HG03558 (cell line): ENCODE measurements around the gene DNAJC3.

Experiments
- ATAC-seq: cut with Tn5 transposase; IDR thresholded peaks from one replicate; pipeline ENCODE4 v1.9.1; 2021; ENCODE audit warnings: moderate number of reproducible peaks; ENCODE audit not compliant: unreplicated experiment; ENCODE audit errors: extremely low read depth

DNAJC3 gene

DNA sequence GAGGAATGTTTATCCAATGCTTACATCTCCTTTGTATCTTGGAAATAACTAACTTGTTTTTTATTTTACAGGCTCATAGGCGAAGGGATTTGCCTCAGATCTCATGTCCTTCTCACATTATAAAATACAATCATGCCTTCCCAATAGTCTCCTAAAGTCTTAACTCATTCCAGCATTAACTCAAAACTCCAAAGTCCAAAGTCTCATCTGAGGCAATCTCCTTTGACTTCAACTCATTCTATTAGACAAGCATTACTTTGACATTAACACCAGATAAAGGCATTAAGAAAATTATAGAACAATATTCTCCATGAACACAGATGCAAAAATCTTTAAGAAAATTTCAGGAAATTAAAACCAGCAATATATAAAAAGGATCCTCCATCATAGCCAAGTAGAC is 137.6 kb downstream of the DNAJC3 start:
- ATAC-seq: no peak

DNA sequence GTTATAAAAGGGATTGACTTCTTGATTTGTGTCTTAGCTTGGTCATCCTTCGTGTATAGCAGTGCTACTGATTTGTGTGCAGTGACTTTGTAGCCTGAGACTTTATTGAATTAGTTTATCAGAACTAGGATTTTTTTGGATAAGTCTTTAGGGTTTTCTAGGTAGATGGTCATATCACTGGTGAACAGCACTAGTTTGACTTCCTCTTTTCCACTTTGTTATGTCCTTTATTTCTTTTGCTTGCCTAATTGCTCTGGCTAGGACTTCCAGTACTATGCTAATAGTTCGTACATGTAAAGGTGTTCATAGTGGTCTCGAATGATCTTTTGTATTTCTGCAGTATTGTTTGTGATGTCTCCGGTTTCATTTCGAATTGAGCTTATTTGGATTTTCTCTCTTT is 145.4 kb downstream of the DNAJC3 start:
- ATAC-seq: no peak

DNA sequence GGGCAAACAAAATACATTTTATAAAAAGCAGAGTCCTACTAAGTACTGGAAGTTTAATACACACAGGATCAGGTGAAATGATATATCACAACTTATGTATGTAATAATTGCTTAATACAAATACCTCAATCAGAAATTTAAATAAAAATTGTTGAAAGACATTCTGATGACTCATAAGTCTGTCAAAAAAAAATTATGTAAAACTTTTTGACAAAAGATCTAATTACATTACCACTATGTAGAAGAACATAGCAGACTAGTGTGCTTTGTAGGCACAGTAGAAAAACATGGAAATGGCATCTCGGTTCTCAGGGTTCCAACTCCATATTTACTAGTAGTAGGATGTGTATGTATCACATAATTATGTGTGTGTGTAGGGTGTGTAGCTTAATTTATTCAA is 156.2 kb downstream of the DNAJC3 start:
- no peak for ATAC-seq

DNA sequence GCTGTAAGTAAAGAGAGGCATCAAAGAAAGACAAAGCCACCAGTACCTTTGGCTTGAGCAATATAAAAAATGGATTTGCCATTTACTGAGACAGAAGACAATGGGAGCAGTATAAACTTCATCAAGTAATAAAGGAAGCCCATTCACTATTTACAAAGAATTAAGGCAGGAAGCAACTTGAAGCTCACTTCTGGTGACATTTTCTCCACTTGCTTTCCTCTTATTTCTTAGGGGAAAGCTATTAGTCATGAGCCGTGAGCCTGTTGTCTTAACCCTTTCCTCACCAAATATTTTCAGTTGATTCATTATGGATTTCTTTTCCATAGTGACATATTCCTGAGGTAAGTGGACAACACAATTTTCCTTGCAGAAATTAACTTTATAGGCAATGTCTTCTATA is 156.8 kb downstream of the DNAJC3 start:
- no peak for ATAC-seq

DNA sequence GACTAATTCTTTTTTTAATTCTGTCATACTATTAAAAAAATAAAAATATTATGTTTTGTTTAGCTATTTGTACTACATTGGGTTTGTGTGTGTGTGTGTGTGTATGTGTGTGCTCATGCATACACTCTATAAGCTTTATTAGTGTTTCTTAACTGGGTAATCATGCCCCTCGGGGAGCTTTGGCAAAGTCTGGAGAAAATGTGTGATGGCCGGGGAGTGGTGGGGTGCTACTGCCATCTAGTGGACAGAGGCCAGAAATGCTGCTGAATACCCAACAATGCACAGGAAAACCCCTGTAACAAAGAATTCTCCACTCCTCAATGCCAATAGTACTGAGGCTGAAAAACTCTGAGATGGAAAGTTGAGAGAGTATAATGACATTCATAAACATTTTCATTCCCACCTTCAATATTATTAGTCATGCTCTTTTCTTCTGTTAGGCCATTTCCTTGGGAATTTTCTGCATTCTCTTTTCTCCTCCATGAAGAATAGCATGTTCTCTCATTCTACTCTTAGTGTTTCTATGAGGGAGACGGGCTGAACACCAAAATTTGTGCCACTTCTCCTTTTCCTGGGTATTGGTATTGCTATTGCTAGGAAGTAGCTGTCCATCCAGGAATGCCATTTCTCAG is 157.3 kb downstream of the DNAJC3 start:
- ATAC-seq: peak; percentile 80

DNA sequence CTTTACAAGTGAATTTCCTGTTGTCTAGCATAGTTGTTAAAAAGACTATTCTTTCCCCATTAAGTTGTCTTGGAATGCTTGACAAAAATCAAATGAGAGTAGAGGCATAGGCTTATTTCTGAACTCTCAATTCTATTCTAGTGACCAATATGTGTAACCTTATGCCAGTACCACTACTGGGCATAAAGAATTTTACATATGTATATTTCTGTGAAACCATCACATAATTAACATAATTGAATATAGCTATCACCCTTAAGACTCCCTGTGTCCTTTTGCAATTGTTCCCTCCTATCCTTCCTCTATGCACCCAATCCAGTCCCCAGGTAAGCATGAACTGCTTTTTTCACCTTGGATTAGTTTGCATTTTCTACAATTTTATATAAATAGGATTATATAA is 165.0 kb downstream of the DNAJC3 start:
- no peak for ATAC-seq

DNA sequence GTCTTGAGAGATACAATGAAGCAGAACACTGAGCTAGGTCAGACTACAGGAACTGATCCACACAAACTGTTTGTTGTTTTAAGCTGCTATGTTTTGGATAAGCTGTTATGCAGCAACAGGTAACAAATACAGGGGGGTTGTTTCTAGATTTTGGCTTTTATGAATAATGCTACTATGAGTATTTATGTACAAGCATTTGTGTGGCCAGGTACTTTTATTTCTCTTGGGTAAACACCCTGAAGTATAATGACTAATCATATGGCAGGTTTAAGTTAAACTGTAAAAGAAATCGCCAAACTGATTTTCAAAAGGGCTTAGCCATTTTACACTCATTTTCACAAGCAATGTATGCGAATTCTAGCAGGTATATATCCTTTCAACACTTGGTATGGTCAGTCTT is 166.0 kb downstream of the DNAJC3 start:
- ATAC-seq: no peak
